Fibroblast of skin of scalp (primary cell): ENCODE results near the gene UBE2L3. TPM values are rescaled to one million over a fixed set of nuclear protein-coding genes. Genes with fewer than 3 reads are reported as not detected.
A peak's percentile ranks its signal among the peaks of the same experiment; 100 is the strongest.
"Not testable (repeated sequence)": the region's sequence is repeated elsewhere in the genome, so short reads cannot be mapped to it uniquely, and the experiment has no call there.

Source experiments
- DNase-seq: peaks from one replicate; pipeline ENCODE4 v3.0.0-alpha.2; 2013
- polyA plus RNA-seq, 2 experiments: library from polyadenylated mRNA; unstranded; fragments of 120-200 nt; gene quantifications; one replicate each; pipeline ENCODE4 v1.2.1, GENCODE V29; 2013; ENCODE audit not compliant: insufficient read length in 2 of 2

Gene UBE2L3
- 50.3 TPM for polyA plus RNA-seq (2013, experiment 1 of 2; ENCODE audit: insufficient read length)
- 51.7 TPM for polyA plus RNA-seq (2013, experiment 2 of 2; ENCODE audit: insufficient read length)

DNA sequence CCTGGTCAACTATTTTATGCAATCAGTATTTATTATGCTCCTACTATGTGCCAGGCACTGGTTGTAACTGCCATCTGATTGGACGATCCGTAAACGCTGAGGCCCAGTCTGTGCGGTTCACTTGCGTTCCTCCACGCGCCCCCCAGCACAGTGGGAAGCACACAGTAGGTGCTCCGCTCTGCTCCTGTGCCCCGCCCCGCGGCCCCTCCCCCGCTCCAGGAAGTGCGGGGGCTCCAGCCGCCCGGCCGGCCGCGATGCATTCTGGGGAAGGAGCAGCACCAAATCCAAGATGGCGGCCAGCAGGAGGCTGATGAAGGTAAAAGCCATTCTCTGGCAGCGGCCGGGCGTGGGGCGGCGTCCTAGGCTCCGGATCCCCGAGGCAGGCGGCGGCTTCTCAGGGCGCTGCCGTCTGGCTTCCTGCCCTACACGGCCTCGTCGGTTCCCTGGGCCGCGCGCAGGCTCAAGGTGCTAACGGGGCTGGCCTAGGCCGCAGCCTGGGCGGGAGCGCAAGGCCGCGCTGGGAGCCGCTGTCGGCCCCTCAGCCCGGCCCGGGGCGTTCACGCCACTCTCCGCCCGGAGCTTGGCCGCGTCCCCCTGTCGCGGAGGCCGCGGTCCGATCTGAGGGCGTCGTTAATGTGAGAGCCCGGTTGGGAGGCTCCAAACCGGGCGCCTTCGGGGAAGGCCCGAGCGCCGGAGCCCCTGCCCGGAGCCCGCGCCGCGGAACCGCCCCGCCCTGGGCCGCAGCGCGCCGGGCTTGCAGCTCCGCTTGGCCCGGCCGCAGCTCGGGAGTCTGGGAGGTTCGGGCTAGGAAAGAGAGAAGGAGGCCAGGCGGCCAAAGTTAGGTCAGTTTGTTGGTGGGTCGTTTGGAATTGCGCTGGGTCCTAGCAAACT, at the start of gene UBE2L3:
TSS of gene UBE2L3 (plus strand) at position 259 of the 891 bp plus-strand sequence. CDS start at position 290, 31 bp downstream.
- peak; percentile 85 for DNase-seq

DNA sequence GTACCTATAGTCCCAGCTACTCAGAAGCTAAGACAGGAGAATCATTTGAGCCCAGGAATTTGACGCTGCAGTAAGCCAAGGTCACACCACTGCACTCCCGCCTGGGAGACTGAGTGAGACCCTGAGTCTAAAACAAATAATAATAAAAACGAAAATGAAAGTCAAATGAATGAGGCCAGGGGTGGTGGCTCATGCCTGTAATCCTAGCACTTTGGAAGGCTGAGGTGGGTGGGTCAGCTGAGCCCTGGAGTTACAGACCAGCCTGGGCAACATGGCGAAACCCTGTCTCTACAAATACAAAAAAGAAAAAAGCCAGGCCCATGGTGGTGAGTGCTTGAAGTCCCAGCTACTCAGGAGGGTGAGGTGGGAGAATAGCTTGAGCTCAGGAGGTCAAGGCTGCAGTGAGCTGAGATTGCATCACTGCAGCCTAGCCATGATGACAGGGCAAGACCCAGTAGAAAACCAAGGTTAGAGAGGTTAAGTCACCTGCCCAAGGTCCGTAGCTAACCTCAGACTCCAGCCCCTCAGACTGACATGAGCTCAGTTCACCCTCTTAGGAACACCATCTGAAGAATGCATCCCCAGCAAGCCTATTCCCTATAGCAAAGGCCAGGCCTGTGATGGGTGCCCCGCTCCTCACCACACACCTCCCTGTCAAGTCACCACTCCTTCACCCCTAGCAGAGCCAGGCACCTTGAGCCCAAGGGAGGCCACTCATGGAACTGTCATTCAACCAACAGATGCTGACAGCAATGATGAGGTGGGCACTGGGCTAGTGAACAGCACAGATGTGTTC, 40.6 kb upstream of the UBE2L3 start:
- DNase-seq, result not testable (repeated sequence)

DNA sequence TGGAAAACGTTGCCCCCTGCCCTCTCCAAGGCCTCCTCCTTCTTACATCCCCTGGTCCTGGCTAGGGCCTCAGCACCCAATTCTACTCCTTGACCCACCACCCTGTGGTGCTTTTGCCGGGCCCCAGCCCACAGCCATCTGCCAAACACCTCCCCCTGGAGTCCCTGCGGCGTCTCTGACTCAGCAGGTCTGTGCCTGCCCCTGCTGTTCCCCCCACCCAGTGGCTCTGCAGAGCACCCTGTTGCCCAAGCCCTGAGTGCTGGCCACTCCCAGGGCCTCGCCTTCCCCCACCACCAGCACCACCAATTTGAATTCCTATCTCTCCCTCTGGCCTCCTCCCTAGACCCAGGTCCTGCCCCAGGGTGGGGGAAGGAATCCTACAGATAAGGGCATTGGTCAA, 36.0 kb upstream of the UBE2L3 start:
- not testable (repeated sequence) for DNase-seq

DNA sequence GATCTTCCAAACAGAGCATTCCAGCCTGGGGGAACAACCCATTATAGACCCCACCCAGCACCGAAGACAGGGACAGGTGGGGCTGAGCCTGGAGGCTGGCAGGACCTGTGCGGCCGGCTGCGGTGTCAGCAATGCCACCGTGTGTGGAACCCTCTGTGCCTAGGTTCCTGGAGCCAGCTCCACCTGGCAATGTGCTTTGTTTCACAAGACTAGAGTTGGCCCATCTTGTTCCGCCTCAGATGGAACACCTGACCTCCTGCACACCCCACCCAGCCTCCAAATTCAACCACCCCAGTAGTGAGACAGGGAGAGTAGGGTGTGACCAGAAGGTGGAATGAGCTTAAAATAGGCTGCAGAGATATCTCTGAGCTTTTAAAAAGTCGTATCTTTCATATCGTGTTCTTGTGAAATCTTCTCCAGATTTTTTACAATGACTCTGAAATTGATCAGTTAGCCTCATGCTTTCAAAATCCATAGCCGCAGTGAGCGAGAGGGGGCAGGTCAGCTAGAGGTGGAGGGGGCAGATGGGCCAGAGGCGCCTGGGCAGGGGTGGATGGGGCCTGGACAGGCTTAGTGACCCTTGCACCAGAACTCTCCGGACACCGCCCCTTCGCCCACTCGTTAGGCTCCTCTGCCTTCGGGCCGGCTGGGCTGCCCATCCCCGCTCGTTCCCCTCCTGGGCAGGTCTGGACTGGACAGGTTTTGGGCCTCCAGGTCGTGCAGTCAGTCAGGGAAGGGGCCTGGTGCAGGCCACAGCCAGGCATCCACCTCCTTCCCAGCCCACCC, 34.5 kb upstream of the UBE2L3 start:
- DNase-seq, result not testable (repeated sequence)

DNA sequence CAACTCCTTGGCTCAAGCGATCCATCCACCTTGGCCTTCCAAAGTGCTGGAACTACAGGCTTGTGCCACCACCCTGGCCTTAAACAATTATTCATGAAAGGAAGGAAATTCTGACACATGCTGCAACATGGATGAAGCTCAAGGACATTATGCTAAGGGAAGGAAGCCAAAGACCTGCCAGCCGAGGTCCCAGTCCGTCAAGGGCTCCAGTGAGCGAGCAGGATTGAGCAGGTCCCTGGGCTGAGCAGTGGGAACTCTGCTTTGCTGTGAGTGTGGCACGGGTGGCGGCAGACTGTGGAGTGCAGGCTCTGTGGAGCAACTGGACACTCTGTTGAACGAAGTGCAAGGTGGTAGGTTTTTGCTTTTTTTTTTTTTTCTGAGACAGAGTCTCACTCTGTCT, 27.7 kb upstream of the UBE2L3 start:
- not testable (repeated sequence) for DNase-seq

DNA sequence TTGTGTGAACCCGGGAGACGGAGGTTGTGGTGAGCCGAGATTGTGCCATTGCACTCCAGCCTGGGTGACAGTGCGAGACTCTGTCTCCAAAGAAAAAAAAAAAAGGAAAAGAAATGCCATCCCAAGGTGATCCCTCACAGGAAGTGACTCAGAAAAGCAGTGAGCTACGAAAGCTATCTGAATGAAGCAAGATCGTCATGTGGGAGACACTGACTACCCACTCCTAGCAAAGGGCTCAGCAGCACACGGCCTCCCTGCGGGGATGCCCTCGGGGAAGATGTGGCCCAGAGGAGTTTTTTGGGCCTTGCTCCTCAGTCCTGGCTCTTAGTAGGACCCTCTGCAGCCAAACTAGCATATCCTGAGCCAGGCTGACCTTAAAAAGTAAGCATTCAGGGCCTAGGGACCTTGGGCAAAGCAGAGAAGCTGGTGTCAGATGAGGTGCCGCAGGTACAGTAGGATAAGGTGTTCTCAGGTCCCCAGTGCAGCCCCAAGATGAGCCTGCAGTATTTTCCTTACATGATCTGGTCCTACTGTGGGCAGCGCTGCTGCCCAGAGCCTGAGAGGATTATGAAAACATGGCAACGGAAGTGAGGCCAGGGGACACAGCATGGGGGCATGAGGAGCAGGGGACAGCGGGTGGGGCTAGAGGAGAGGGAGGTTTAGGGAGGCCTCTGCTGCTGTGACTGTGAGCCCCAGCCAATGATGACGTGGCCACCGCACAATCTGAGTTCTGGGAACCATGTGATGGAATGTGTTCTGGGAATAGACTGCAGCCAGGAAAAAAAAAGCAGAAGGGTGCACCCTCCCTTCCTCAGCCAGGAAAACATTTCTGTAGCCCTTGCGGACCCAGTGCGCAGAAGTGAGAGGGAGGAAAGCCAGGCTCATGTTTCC, 22.8 kb upstream of the UBE2L3 start:
- not testable (repeated sequence) for DNase-seq

DNA sequence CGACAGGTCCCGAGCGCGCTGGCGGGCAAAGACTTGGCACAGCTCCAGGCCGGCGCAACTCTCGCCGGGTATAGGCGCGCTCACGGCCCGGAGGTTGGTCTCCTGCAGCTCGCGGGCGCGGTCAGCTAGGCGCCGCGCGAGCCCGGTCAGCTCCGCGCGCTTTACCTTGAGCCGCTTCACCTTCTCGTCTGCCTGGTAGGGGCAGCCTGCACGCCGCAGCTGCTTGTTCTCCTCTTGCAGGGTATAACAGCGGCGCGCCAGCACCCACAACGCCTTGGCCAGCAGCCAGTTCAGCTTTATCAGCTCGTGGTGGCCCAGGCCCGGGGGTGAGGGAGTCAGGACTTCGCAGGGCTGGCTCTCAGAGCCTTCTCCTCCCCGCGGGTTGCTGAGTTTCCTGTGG, 18.0 kb upstream of the UBE2L3 start:
- not testable (repeated sequence) for DNase-seq

DNA sequence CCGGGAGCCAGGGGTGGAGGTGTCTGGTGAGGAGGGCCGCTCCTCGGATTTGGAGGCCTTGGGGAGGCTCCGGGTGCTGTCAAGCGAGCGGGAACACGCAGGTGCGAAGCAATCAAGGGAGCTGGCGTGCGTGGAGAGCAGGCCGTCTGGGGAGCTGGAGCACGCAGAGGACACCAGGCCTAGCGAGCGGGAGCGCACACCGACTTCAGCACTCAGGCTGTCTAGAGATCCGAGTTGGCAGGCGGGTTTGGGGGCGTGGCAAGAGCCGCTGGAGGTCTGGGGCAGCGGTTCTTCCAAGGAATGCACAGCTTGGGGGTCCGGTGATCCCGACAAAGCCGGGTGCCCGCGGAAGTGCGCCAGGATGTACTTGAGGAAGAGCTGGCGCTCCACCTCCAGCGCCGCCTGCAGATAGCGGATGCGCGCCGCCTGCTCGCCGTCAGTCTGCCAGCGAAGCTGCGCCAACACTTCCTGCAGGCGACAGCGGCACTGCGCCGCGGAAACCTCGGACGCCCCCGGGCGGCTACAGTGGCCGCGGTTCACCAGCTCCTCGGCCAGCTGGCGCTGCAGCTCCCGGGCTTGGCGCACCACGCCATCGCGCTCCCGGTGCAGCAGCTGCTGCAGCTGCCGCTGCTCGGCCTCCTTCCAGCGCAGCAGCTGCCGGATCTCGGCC, 17.4 kb upstream of the UBE2L3 start:
- DNase-seq, result not testable (repeated sequence)

DNA sequence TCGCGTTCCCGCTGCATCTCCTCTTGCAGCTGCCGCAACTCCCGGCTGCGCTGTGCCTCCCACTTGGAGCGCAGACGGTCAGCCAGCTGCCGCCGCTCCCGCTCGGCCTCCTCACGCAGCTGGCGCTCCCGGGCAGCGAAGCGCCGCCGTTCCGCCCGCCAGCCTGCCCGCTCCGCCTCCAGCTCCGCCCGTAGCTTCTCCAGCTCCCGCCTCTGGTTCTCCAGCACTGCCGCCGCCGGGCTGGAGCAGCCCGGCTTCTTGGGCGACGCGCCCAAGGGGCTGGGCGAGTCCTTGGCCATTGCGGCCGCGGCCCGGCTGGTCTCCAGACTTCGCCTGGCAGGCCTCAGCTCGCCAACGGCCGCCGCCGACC, 16.9 kb upstream of the UBE2L3 start:
- not testable (repeated sequence) for DNase-seq

DNA sequence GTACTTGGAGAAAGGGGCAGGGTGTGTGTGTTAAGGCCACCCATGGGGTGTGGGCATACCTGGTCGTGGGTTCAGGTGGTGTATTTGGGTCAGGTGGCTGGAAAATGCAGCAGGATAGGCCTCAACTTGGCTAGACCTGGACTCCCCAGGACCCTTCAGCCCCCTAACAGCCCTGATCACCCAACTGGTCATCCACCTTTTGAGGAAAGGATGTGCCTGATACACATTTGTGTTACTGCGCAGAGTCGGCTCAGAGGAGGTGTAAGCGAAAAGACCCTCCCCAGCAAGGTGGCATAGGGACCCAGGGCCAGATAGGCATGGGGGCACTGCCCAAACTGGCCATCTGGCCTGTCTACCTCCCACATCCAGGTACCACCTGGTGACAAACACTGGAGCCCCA, 16.2 kb upstream of the UBE2L3 start, which contains the start of gene RIMBP3C:
TSS of gene RIMBP3C (minus strand) at position 101 of the 400 bp plus-strand sequence. CDS start 485 bp downstream, outside the sequence.
- not testable (repeated sequence) for DNase-seq

DNA sequence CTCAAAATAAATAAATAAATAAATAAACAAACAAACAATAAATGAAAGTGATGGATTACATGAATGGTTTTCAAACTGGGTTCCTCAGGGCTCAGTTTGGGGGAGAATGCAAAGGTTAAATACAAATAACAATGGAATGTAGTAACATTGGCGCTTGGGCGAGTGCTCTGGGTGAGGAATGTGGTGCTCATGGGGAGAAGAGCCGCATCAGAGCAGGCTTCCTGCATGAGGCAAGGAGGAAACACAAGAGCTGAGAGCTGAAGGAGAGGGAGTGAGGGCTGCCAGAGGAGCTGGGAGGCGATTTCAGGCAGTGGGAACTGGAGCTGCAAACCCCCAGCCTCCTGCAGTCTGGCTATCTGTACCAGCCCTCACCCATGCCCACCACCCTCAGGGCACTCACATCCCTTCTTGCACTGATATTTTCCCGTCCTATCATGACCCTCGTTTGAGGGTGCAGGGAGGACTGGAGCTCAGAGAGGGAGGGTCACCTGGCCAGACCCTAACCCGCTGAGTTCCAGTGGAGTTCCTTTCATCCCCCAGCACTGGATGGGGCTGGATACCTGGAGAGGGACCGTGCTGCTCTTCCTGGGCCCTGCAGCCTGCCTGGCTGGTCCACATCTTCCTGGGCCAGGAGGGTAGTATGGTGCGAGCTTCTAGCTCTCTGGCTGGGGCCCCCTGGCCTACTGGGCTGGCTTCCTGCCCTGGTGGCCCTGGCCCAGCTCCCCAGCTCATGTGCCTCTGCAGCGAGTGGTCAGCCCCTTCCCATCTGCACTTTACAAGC, 8.0 kb upstream of the UBE2L3 start:
- DNase-seq, result not testable (repeated sequence)

DNA sequence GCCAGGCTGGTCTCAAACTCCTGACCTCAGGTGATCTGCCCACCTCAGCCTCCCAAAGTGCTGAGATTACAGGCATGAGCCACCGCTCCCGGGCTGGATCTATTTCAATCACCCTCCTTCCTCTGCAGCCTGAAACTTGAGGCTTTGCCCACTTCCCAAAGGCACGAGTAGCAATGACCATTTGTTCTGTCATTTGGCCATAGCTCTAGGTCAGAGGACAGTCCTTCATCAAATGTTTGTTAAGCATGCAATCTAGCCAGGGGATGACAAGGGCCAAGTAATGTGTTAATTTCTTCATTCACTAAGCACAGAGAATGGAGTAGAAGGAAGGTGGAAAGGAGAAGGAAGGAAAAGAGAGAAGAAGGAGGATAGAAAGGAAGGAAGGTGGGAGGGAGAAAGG, 6.9 kb upstream of the UBE2L3 start:
- DNase-seq, result not testable (repeated sequence)

DNA sequence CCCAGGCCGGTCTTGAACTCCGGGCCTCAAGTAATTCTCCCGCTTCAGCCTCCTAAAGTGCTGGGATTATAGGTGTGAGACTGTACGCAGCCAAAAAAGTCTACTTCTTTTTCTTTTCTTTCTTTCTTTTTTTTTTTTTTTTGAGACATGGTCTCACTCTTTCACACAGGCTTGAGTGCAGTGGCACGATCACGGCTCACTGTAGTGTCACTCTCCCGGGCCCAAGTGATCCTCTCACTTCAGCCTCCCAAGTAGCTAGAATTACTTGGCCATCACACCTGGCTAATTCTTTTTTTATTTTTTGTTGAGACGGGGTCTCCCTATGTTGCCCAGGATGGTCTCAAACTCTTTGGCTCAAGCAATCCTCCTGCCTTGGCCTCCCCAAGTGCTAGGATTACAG, 3.6 kb upstream of the UBE2L3 start:
- no peak for DNase-seq

DNA sequence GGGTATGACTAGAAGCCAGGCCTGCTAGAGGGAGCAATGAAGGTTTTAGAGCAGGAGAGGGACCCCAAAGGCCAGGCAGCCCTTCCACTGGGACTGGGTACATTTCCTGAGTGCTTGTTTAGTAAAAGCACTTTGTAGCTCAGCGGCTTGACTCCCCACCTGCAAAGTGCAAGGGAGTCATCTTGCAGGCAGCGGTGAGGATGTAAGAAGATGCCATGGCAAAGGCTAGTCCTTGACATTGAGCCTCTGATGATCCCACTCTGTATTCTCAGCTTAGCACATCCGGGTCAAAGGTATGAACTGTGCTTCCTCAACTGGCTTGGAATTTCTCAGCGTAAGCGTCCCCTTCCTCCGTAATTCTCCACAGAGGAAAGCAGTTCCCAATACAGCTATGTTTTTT, 3.1 kb upstream of the UBE2L3 start:
- DNase-seq, result no peak

DNA sequence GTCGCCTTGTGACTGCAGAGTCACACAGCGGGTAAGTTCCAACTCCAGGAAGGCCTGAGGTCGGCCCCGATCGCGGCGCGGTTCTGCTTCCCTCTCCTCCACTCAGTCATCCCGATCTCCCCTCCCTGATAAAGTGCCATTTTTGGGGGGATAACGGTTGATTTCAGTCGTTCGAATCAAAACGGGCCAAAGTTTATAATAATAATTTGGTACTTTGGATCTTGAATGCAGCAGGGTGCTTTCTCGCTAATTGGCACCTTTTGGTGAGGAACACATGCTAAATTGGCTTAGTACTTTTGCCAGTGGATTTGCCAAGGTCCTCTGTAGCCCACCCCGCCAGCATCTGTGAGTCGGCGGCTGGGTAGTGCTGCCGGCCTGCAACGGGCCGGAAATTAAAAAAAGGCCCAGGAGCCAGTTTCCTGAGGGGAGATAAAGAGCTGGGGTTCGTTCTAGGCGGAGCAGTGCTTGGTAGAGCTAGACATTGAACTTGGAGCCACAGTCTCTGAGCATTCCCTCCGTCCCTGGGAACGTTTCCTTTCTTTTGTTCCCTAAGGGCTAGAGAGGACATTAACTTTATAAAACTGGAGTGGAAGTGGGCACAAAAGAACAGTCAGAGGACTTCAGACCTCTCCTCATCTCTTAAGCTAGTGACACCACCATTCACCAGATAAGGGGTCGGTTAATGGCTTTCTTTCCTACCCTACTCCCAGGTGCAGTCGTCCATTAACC, 997 bp downstream of the UBE2L3 start:
- DNase-seq, result peak; percentile 30

DNA sequence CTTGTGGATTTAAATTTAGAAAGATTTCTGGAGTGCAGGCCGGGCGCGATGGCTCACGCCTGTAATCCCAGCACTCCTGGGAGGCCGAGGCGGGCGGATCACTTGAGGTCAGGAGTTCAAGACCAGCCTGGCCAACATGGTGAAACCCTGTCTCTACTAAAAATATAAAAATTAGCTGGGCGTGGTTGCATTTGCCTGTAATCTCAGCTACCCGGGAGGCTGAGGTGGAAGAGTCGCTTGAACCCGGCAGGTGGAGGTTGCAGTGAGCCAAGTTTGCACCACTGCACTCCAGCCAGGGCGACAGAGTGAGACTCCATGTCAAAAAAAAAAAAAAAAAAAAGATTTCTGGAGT, 1.5 kb downstream of the UBE2L3 start:
- DNase-seq, result not testable (repeated sequence)

DNA sequence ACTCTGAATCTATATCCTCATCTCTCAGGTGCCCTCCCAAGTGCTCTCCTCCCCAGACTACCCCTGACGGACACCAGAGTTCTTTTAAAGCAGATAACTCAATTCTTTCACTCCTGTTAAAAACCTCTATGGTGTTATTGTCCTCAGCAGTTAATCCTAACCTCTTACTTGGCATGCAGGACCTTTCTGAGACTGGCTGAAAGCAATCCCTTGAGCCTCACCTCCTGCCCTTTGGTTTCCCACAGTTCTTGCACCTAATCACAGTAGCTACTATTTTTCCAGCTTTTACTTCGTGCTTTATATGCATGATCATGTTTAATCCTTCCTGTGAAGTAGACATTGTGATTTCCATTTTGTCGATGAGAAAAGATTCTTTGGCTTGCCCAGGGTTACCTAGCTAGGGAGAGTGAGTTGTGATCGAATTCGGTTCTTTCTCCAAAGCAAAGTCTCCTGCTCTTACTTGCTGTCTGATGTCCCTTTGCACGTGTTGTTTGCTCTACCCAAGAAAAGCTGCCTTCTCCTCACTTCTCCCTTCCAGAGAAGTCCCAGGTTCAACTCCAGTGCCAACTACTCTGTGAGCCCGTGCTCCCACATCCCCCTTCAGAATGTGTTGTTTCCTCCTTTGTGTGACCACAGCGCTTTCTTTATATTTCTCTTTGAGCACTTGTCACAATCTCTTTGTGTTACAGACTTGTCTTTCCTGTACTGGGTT, 2.1 kb downstream of the UBE2L3 start:
- no peak for DNase-seq

DNA sequence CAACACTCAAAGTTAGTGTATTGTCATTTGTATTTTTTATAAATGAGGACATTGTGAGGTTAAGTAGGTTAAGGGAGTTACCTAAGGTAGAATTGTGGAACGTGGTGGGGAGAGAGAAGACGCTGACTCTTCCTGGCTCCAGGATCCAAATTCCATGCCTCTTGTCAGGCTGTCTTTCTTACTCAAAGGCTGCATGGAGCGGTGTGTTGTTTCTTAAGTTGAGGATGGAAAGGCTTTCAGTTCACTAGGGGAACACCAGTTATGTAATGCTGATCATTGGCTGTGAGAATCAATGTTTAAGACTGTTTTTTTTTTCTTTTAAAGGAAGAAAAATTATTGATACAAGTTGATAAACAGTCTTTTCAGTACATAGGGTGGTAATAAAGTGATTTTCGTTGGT, 2.9 kb downstream of the UBE2L3 start:
- no peak for DNase-seq

DNA sequence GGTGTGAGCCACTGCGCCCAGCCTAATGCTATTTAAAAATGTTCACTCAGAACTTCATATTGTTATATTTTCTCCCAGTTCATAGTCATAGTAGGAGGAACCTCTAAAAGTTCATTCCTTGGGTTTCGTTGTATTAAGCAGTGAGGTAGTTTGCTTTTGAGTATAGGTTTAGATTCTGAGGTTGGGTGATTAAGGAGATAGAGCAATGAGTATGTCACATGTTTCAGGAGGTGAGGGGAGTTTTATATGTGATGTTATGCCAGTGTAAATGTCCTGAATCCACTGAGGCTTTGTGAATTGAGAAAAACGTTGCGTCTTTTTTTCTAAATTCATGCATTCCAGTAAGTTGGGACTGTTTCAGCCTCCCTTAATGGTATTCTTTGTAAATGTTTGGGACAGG, 4.2 kb downstream of the UBE2L3 start:
- no peak for DNase-seq
